VCaP (cell line): Measurements from ENCODE around the gene ARMH3.

Source experiments
- H3K27ac ChIP-seq: fragments of 450-650 bp; 2 replicates; pipeline ENCODE4 v1.5.1; 2017
- TF ChIP-seq, protein P1 (sequence below): fragments of 450-650 bp; conservative IDR thresholded peaks from 2 replicates; pipeline ENCODE4 v1.5.1; 2017; ENCODE audit warnings: mild to moderate bottlenecking, moderate library complexity

Gene ARMH3

DNA sequence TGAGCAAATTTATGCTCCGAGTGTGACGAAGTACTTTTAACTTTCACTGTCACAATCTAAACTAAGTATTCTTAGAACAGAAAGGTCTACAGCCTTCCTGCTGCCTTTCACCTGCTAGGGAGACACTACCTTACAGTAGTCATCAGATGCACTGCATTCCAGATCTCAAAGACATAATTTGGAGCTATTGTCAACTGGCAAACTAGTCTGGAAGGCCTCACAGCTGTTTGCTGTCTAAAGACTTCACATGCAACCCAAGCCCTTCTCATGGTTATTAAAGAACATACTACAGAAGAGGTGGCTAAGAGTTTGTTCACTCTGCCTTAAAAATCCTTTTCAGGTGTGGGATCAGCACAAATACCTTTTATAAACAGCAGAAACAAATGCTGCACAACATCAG, 120.5 kb downstream of the ARMH3 start:
- TF ChIP-seq, protein P1, sequence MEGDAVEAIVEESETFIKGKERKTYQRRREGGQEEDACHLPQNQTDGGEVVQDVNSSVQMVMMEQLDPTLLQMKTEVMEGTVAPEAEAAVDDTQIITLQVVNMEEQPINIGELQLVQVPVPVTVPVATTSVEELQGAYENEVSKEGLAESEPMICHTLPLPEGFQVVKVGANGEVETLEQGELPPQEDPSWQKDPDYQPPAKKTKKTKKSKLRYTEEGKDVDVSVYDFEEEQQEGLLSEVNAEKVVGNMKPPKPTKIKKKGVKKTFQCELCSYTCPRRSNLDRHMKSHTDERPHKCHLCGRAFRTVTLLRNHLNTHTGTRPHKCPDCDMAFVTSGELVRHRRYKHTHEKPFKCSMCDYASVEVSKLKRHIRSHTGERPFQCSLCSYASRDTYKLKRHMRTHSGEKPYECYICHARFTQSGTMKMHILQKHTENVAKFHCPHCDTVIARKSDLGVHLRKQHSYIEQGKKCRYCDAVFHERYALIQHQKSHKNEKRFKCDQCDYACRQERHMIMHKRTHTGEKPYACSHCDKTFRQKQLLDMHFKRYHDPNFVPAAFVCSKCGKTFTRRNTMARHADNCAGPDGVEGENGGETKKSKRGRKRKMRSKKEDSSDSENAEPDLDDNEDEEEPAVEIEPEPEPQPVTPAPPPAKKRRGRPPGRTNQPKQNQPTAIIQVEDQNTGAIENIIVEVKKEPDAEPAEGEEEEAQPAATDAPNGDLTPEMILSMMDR: no peak
- H3K27ac ChIP-seq: no peak overlapping the region

DNA sequence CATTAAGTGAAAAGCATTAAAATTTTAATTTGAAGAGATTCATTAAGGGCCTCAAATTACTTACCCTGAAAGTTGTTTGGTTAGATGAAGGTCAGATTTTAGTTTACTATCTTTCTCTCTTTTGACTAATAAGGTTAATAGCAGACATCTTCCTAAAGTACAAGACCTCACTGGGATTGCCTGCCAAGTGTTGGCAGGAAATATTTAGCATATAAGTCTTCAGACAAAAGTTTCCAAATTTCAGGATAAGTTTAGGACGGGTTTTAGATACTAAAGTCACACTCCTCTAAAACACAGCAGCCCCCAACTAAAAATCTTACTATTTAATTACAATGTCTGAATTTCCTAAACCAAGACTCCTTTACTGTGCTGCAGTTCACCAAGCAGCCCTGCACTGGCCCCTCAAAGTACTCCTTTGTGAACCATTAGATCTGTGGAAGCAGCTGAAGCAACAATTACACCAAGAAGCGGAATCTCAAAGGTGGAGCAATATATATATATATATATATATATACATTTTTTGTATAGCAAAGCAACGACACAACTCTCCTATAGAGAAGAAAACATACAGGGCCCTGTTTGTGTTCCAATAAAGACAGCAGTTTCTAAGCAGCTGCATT, 121.2 kb downstream of the ARMH3 start:
- TF ChIP-seq, protein P1: no peak

DNA sequence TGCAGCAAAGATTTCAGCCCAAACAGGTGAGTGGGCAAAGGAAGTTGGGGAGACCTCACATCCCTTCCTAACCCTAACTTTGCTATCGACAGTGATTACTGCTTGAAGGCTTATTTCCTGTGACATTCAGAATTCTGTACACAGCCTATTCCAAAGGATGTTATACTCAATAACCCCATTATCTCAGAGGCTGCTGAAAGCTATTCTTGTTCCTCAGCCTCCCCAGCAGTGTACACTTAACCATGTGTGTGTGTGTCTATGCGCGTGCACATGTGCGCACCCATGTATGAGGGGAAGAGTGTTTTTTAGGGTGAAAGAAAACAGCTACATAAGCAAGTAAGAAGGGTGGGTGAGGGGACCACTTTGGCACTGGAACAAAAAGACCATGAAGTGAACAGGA, 122.0 kb downstream of the ARMH3 start:
- H3K27ac ChIP-seq: no peak overlapping the region
- TF ChIP-seq, protein P1: no peak

More for the DNA sequence above, 121.2 kb downstream of the ARMH3 start:
- no peak overlapping the region for H3K27ac ChIP-seq

DNA sequence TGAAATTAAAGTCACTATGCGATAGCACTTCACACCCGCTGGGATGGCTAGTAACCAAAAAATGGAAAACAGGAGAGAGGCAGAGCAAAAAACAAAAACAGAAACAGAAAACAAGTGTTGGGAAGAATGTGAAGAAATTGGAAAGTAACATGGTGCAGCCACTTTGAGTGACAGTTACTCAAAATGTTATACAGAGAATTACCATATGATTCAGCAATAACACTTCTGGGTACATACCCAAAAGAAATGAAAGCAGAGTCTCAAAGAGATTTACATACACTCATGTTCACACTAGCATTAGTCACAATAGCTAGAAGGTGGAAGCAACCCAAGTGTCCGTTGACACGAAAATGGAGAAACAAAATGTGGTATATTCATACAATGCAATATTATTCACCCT, 123.8 kb downstream of the ARMH3 start:
- H3K27ac ChIP-seq: no peak overlapping the region
- TF ChIP-seq, protein P1: no peak

DNA sequence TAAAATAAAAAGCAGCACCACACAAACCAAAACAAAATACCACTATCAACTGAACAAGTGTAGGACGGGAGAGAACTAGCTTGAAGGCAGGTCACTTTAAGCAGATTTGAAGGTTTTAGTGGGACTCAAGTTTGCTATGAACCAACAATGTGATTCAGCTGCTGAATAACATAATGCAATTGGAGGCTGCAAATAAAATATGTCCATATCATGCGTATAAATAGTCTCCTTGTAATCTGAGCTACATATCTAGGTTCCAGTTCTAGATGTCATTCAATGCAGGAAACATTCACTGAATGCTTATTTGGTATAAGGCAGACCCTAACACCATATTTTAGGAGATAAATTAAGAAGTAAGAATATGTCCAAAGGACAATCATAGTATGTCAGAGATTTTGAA, 130.9 kb downstream of the ARMH3 start:
- TF ChIP-seq, protein P1: no peak
- no peak overlapping the region for H3K27ac ChIP-seq

DNA sequence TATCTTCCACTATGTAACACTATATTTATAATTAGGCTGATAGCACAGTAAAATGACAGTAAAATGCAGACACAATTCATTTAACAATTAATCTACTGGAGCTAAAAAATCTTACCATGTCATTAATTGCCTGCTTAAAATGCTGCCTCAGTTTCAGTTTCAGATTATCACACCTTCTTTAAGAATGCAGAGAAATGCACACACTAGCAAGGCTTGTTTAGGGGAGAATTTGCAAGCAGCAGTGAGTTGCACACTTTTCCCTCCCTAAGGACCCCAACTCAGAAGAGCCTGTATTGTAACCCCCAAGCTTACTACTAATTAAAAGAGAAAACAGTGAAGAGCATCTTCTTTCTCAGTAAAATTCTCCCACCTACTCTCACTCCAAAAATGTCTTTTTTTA, 132.7 kb downstream of the ARMH3 start:
- H3K27ac ChIP-seq: no peak overlapping the region
- TF ChIP-seq, protein P1: no peak

DNA sequence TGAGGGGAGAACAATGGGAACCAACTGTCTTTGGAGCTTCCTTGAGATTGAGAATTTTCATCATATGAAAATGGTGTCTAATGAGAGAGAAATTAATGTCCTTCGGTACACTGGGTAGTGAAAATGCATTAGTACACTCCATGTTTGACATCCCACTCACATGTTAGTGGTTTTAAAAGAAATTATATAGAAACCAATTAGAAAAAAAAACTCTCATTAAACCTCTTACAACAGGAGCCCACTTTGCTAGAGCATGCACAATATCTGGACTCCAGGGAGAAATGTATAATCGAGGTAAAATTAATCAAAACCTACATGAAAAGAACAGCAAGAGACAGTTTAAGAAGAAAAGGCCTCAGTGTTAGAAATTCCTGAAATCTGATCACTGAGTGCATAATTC, 133.1 kb downstream of the ARMH3 start:
- TF ChIP-seq, protein P1: no peak
- H3K27ac ChIP-seq: no peak overlapping the region
